BJ (cell line): ENCODE measurements around the gene ARFRP1. TPM values are rescaled to one million over a fixed set of nuclear protein-coding genes. Genes with fewer than 3 reads are reported as not detected.

Source experiments
- CTCF ChIA-PET: fragments of 350-600 bp; formaldehyde crosslinking; extraction: SDS; loops from one replicate; lab custom pipeline; 2021; ENCODE audit warnings: antibody characterized with exemption, inconsistent platforms; lab: Yijun Ruan, JAX
- POLR2A ChIA-PET: fragments of 300-600 bp; sonication (Branson Sonifier 250); formaldehyde crosslinking; extraction: SDS; loops from one replicate; lab custom pipeline; 2021; ENCODE audit warnings: antibody characterized with exemption; lab: Charles Lee
- DNase-seq: peaks from one replicate; pipeline ENCODE4 v3.0.0-alpha.2; 2011; ENCODE audit warnings: low read depth
- H3K27me3 ChIP-seq: 2 replicates; pipeline ENCODE4 v1.6.0; 2011; ENCODE audit warnings: low read length; ENCODE audit not compliant: control insufficient read depth, insufficient read depth
- H3K36me3 ChIP-seq: 2 replicates; pipeline ENCODE4 v1.5.1; 2011; ENCODE audit warnings: low read length; ENCODE audit not compliant: control insufficient read depth, insufficient read depth
- H3K4me3 ChIP-seq: 2 replicates; pipeline ENCODE4 v1.5.1; 2011; ENCODE audit warnings: low read depth, mild to moderate bottlenecking, control low read depth, low read length
- CTCF ChIP-seq: IDR thresholded peaks from 2 replicates; pipeline ENCODE4 v1.5.1; 2011; ENCODE audit warnings: low read depth, mild to moderate bottlenecking, control low read depth, inconsistent platforms, low read length, moderate library complexity; ENCODE audit not compliant: insufficient read depth
- polyA plus RNA-seq: library from polyadenylated mRNA; depleted of rRNA; stranded (reverse); fragments of >200 nt; gene quantifications from 2 replicates; pipeline ENCODE4 v1.2.3, GENCODE V29; 2011

The ARFRP1 gene
- polyA plus RNA-seq, 1 experiment: 41.9 TPM

GRCh38 chr20:63749597-63750508, 42.1 kb upstream of the ARFRP1 start:
- ChIA-PET POLR2A (no interaction called here), CTCF (no interaction called here)
- no peak for TF ChIP-seq CTCF
- no peak overlapping the region for H3K4me3 ChIP-seq
- no peaks in the 10 kb centered on the region for H3K36me3 ChIP-seq
- H3K27me3 ChIP-seq: no peaks in the 10 kb centered on the region
- DNase-seq: no peak

- POLR2A ChIA-PET: no interaction called here
- Histone ChIP-seq H3K4me3 (no peak overlapping the region), H3K36me3 (no peaks in the 10 kb centered on the region), H3K27me3 (no peaks in the 10 kb centered on the region)
- DNase-seq: no peak
- no peak for TF ChIP-seq CTCF
- CTCF ChIA-PET: interaction anchor here (1.1 to 1.4 kb wide), 2 partner anchors 27 to 36 kb away, joined by 3 read pairs; no protein-coding TSS in a partner anchor
Observed at GRCh38 chr20:63748934-63749270, 41.1 kb upstream of the ARFRP1 start.

- POLR2A ChIA-PET: no interaction called here
Observed at GRCh38 chr20:63748070-63748933, 40.5 kb upstream of the ARFRP1 start.

GRCh38 chr20:63747622-63748069, 39.9 kb upstream of the ARFRP1 start:
- peaks cover 6% of the 10 kb centered on the region for H3K36me3 ChIP-seq
- no peak for DNase-seq
- H3K27me3 ChIP-seq: no peaks in the 10 kb centered on the region
- POLR2A ChIA-PET: no interaction called here
- H3K4me3 ChIP-seq: no peak overlapping the region
- CTCF ChIA-PET: interaction anchor here (0.6 to 1.4 kb wide), 2 partner anchors 13 to 37 kb away, joined by 3 to 4 read pairs; no protein-coding TSS in a partner anchor
- TF ChIP-seq CTCF: no peak

More at GRCh38 chr20:63748070-63748933, 40.5 kb upstream of the ARFRP1 start:
- Histone ChIP-seq H3K27me3 (no peaks in the 10 kb centered on the region), H3K4me3 (no peak overlapping the region), H3K36me3 (peaks cover 2% of the 10 kb centered on the region; the same call in 1 of the 2 replicates)
- DNase-seq: no peak
- CTCF ChIA-PET: interaction anchor here (0.6 to 1.4 kb wide), 3 partner anchors 12 to 37 kb away, joined by 3 to 4 read pairs (median 3); no protein-coding TSS in a partner anchor
- TF ChIP-seq CTCF: no peak
